Activated B cell treated with CpG ODN at 0.5 μM for 24 hours (primary cell): Measurements from ENCODE around the gene ETV6. TPM values are rescaled to one million over a fixed set of nuclear protein-coding genes. Genes with fewer than 3 reads are reported as not detected.

ENCODE experiments used
- ATAC-seq: fragments of 200-7000 bp; cut with Tn5 transposase; one replicate; pipeline ENCODE4 v1.10.0; 2021; ENCODE audit warnings: low read depth, mild to moderate bottlenecking, moderate library complexity
- CTCF ChIA-PET: fragments of 350-600 bp; sonication (Branson Sonifier 250); formaldehyde crosslinking; loops from one replicate; lab custom pipeline; 2021; ENCODE audit warnings: antibody characterized with exemption; lab: Charles Lee
- POLR2A ChIA-PET: fragments of 350-600 bp; sonication (Branson Sonifier 250); formaldehyde crosslinking; loops from one replicate; lab custom pipeline; 2021; ENCODE audit warnings: antibody characterized with exemption; lab: Charles Lee
- DNase-seq: peaks from one replicate; pipeline ENCODE4 v3.0.0; 2022
- H3K27ac Mint-ChIP-seq: one replicate; pipeline ENCODE4 v1.8.0; 2020; ENCODE audit warnings: mixed read lengths
- H3K27me3 Mint-ChIP-seq: one replicate; pipeline ENCODE4 v1.8.0; 2021; ENCODE audit warnings: mixed read lengths
- H3K36me3 Mint-ChIP-seq: one replicate; pipeline ENCODE4 v1.8.0; 2021; ENCODE audit warnings: low read depth, mixed read lengths
- H3K4me1 Mint-ChIP-seq: one replicate; pipeline ENCODE4 v1.8.0; 2021; ENCODE audit warnings: mixed read lengths
- H3K4me3 Mint-ChIP-seq: one replicate; pipeline ENCODE4 v1.8.0; 2020; ENCODE audit warnings: mild to moderate bottlenecking, mixed read lengths
- H3K9me3 Mint-ChIP-seq: one replicate; pipeline ENCODE4 v1.8.0; 2020; ENCODE audit warnings: mixed read lengths
- CTCF ChIP-seq: fragments of 200-600 bp; IDR thresholded peaks from one replicate; pipeline ENCODE4 v1.8.0; 2022; ENCODE audit warnings: antibody characterized with exemption, mild to moderate bottlenecking
- intact Hi-C: fragments of 100-400 bp; cut with micrococcal nuclease; formaldehyde crosslinking; loops from one replicate; pipeline ENCODE4 v1.15.1; 2024
- total RNA-seq: library from RNA; stranded (reverse); gene quantifications from 2 replicates; pipeline ENCODE4 v1.2.3, GENCODE V29; 2022

The ETV6 gene
- total RNA-seq, 1 donor from 2014 or later: 130 TPM

- POLR2A ChIA-PET: interaction anchor here (0.6 to 0.9 kb wide), 3 partner anchors 9 to 115 kb away, joined by 3 to 5 read pairs (median 3); no protein-coding TSS in a partner anchor
- Mint-ChIP-seq H3K27ac (no peak overlapping the region), H3K9me3 (no peaks in the 10 kb centered on the region), H3K36me3 (peaks cover 50% of the 10 kb centered on the region), H3K4me1 (peaks cover 62% of the 10 kb centered on the region), H3K27me3 (no peaks in the 10 kb centered on the region), H3K4me3 (no peak overlapping the region)
- DNase-seq (no peak), ATAC-seq (no peak)
- intact Hi-C loops: no loop called here
- no peak for TF ChIP-seq CTCF
- CTCF ChIA-PET: interaction anchor here (1.3 kb wide), 1 partner anchor 38 kb away, joined by 4 read pairs; no protein-coding TSS in a partner anchor
Measured at GRCh38 chr12:11774821-11775220, 125.3 kb downstream of the ETV6 start.

GRCh38 chr12:11776316-11776715 lies 126.8 kb downstream of the ETV6 start:
- intact Hi-C loops: no loop called here
- no peak overlapping the region for H3K27ac Mint-ChIP-seq
- no peak overlapping the region for H3K4me3 Mint-ChIP-seq

GRCh38 chr12:11777451-11777850 lies 128.0 kb downstream of the ETV6 start:
- ChIA-PET CTCF (no interaction called here), POLR2A (no interaction called here)
- DNase-seq (no peak), ATAC-seq (no peak)
- H3K27ac Mint-ChIP-seq: no peak overlapping the region
- intact Hi-C loops: no loop called here
- H3K4me1 Mint-ChIP-seq: peaks cover 58% of the 10 kb centered on the region
- no peak overlapping the region for H3K4me3 Mint-ChIP-seq
- peaks cover 39% of the 10 kb centered on the region for H3K36me3 Mint-ChIP-seq
- TF ChIP-seq CTCF: no peak
- no peaks in the 10 kb centered on the region for H3K9me3 Mint-ChIP-seq
- H3K27me3 Mint-ChIP-seq: no peaks in the 10 kb centered on the region

More at GRCh38 chr12:11776316-11776715, 126.8 kb downstream of the ETV6 start:
- Mint-ChIP-seq H3K4me1 (peaks cover 64% of the 10 kb centered on the region), H3K27me3 (no peaks in the 10 kb centered on the region), H3K36me3 (peaks cover 42% of the 10 kb centered on the region), H3K9me3 (no peaks in the 10 kb centered on the region)
- POLR2A ChIA-PET: interaction anchor here (0.9 kb wide), 1 partner anchor 13 kb away, joined by 5 read pairs; no protein-coding TSS in a partner anchor
- ATAC-seq (no peak), DNase-seq (no peak)
- TF ChIP-seq CTCF: no peak
- CTCF ChIA-PET: no interaction called here

- Mint-ChIP-seq H3K27ac (no peak overlapping the region), H3K9me3 (no peaks in the 10 kb centered on the region), H3K4me1 (peaks cover 60% of the 10 kb centered on the region), H3K4me3 (no peak overlapping the region), H3K36me3 (peaks cover 39% of the 10 kb centered on the region), H3K27me3 (no peaks in the 10 kb centered on the region)
- POLR2A ChIA-PET: interaction anchor here (3.5 kb wide), 1 partner anchor 47 kb away, joined by 25 read pairs; no protein-coding TSS in a partner anchor
- intact Hi-C loops: no loop called here
- DNase-seq (no peak), ATAC-seq (no peak)
- no peak for TF ChIP-seq CTCF
- CTCF ChIA-PET: no interaction called here
Measured at GRCh38 chr12:11777962-11778361, 128.5 kb downstream of the ETV6 start.

GRCh38 chr12:11778713-11779685 lies 129.5 kb downstream of the ETV6 start:
- no peaks in the 10 kb centered on the region for H3K9me3 Mint-ChIP-seq
- DNase-seq (no peak), ATAC-seq (no peak)
- no peak for TF ChIP-seq CTCF
- H3K27me3 Mint-ChIP-seq: no peaks in the 10 kb centered on the region
- ChIA-PET POLR2A (interaction anchor here (1.8 to 3.5 kb wide), 6 partner anchors 10 to 57 kb away, joined by 5 to 25 read pairs (median 10); no protein-coding TSS in a partner anchor), CTCF (no interaction called here)
- H3K36me3 Mint-ChIP-seq: peaks cover 34% of the 10 kb centered on the region
- no peak overlapping the region for H3K4me3 Mint-ChIP-seq
- peak overlapping the region; percentile 27 for H3K27ac Mint-ChIP-seq
- intact Hi-C loops: no loop called here
- H3K4me1 Mint-ChIP-seq: peaks cover 61% of the 10 kb centered on the region
